Right lobe of liver (tissue), 4 donors: ENCODE results near the gene WDR89.

Source experiments
- CTCF ChIP-seq, 4 donors: fragments of 200-600 bp in 3 of 4; fragments of 450-650 bp in 1 of 4; IDR thresholded peaks; one replicate each; pipeline versions ENCODE4 v1.5.1 to v1.8.0; 2016 to 2022; ENCODE audit warnings: antibody characterized with exemption in 4 of 4, mild to moderate bottlenecking in 2 of 4
- POLR2A ChIP-seq: fragments of 450-650 bp; IDR thresholded peaks from one replicate; pipeline ENCODE4 v1.6.1; 2017; ENCODE audit warnings: antibody characterized with exemption, mild to moderate bottlenecking
- donor health status: DM: no; HTN: no; CAD: no.
- donor health status: DM: no; HTN: no; CAD: no.
- donor health status: DM: no; HTN: yes; CAD: no.

DNA sequence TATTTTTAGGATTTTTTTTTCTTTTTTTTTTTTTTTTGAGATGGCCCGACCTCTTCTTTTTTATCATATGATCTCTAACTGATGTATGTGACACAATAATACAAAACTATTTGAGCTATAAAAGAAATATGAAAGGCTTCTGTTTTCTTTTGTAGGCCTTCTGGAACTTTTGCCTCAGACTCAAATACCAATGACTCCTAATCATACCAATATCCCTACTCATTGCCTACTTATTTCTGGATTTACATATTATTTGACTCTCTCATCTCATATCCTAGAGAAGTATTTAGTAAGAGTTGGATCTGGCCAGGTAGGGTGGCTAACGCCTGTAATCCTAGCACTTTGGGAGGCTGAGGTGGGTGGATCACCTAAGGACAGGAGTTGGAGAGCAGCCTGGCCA lies 12.7 kb upstream of the WDR89 start:
- no peak for TF ChIP-seq POLR2A
- no peak for TF ChIP-seq CTCF (IDR thresholded peaks at IDR 0.05)
